H1 (cell line): ENCODE measurements around the gene KCTD20. TPM values are rescaled to one million over a fixed set of nuclear protein-coding genes. Genes with fewer than 3 reads are reported as not detected.

Experiments used
- CTCF ChIA-PET: fragments of 300-600 bp; sonication (Branson Sonifier 250); formaldehyde crosslinking; loops from one replicate; lab custom pipeline; 2021; ENCODE audit not compliant: partially characterized antibody; lab: Charles Lee
- POLR2A ChIA-PET: fragments of 300-600 bp; sonication (Branson Sonifier 250); formaldehyde crosslinking; loops from one replicate; lab custom pipeline; 2021; ENCODE audit warnings: inconsistent platforms; ENCODE audit not compliant: partially characterized antibody; lab: Charles Lee
- DNase-seq, 2 experiments: peaks; one replicate each; pipeline versions ENCODE4 v3.0.0 to v3.0.0-alpha.2; 2010 to 2022; ENCODE audit warnings: low spot score in 2 of 2, low read depth in 1 of 2, mixed read lengths in 1 of 2
- FAIRE-seq: peaks from 2 replicates; lab custom pipeline; 2011; peaks lifted over from hg19 to GRCh38; lab: Jason Lieb, UNC
- H2AFZ ChIP-seq: 2 replicates; pipeline ENCODE4 v1.8.1; 2012; ENCODE audit warnings: low read length, inconsistent platforms
- H2AK5ac ChIP-seq: 2 replicates; pipeline ENCODE4 v1.6.1; 2013; ENCODE audit warnings: low read depth, low read length
- H2BK120ac ChIP-seq: replicated peaks from 2 replicates; pipeline ENCODE3; 2013; ENCODE audit warnings: low read depth, low read length, inconsistent platforms
- H2BK12ac ChIP-seq: 2 replicates; pipeline ENCODE4 v1.6.1; 2013; ENCODE audit warnings: low read depth, low read length
- H2BK15ac ChIP-seq: 2 replicates; pipeline ENCODE4 v1.6.1; 2013; ENCODE audit warnings: low read length
- H2BK20ac ChIP-seq: 2 replicates; pipeline ENCODE4 v1.6.1; 2013; ENCODE audit warnings: low read length
- H2BK5ac ChIP-seq: 2 replicates; pipeline ENCODE4 v1.6.1; 2013; ENCODE audit warnings: low read depth, low read length
- H3K14ac ChIP-seq: 2 replicates; pipeline ENCODE4 v1.6.1; 2013; ENCODE audit warnings: inconsistent platforms; ENCODE audit not compliant: insufficient read length
- H3K18ac ChIP-seq: 2 replicates; pipeline ENCODE4 v1.6.1; 2013; ENCODE audit warnings: low read length; ENCODE audit errors: extremely low read depth
- H3K23ac ChIP-seq: 2 replicates; pipeline ENCODE4 v1.6.1; 2013; ENCODE audit warnings: inconsistent platforms; ENCODE audit not compliant: insufficient read length
- H3K23me2 ChIP-seq: 2 replicates; pipeline ENCODE4 v1.6.1; 2013; ENCODE audit warnings: low read depth, low read length
- H3K27ac ChIP-seq: 2 replicates; pipeline ENCODE4 v1.6.1; 2011; ENCODE audit warnings: low read depth, low read length, inconsistent platforms
- H3K27me3 ChIP-seq, 4 experiments: replicated peaks in 1 of 4; 1 replicate in 1 of 4; 2 replicates in 3 of 4; pipeline versions ENCODE4 v1.6.1 to v1.8.1; 2011 to 2013; ENCODE audit warnings: low read length in 3 of 4, mild to moderate bottlenecking in 3 of 4, inconsistent platforms in 2 of 4, mixed read lengths in 2 of 4, moderate library complexity in 1 of 4; ENCODE audit not compliant: control insufficient read depth in 3 of 4, insufficient read depth in 3 of 4; ENCODE audit errors: extremely low read depth in 1 of 4
- H3K36me3 ChIP-seq, 4 experiments: 2 replicates each; pipeline versions ENCODE4 v1.6.1 to v1.8.1; 2011 to 2013; ENCODE audit warnings: mild to moderate bottlenecking in 4 of 4, low read length in 3 of 4, moderate library complexity in 2 of 4, control low read depth in 1 of 4, inconsistent platforms in 1 of 4; ENCODE audit not compliant: insufficient read depth in 4 of 4, control insufficient read depth in 2 of 4
- H3K4ac ChIP-seq: replicated peaks from 2 replicates; pipeline ENCODE3; 2013; ENCODE audit warnings: low read length, low read depth, mixed read lengths, inconsistent platforms; ENCODE audit not compliant: insufficient read length
- H3K4me1 ChIP-seq, 4 experiments: replicated peaks in 1 of 4; 1 replicate in 1 of 4; 2 replicates in 3 of 4; pipeline versions ENCODE4 v1.6.1 to v1.8.1; 2011 to 2013; ENCODE audit warnings: low read length in 3 of 4, inconsistent platforms in 2 of 4, mixed read lengths in 1 of 4; ENCODE audit not compliant: insufficient read depth in 4 of 4, control insufficient read depth in 3 of 4
- H3K4me2 ChIP-seq, 2 experiments: 2 replicates each; pipeline versions ENCODE4 v1.6.1 to v1.8.1; 2011 to 2013; ENCODE audit warnings: low read depth in 2 of 2, low read length in 2 of 2, control low read depth in 1 of 2, inconsistent platforms in 1 of 2, mild to moderate bottlenecking in 1 of 2; ENCODE audit not compliant: insufficient read depth in 1 of 2
- H3K4me3 ChIP-seq, 4 experiments: fragments of 200-600, 300-600 bp in 1 of 4; sonication (generic), shearing (Covaris generic), sonication (Bioruptor Twin) in 1 of 4; 2 replicates each; pipeline versions ENCODE4 v1.5.1 to v1.8.1; 2011 to 2016; ENCODE audit warnings: low read length in 4 of 4, low read depth in 3 of 4, control low read depth in 2 of 4, inconsistent platforms in 2 of 4, mild to moderate bottlenecking in 2 of 4, mixed read lengths in 1 of 4, moderate library complexity in 1 of 4; ENCODE audit not compliant: insufficient read depth in 2 of 4; ENCODE audit errors: extremely low read depth in 1 of 4
- H3K56ac ChIP-seq: replicated peaks from 2 replicates; pipeline ENCODE3; 2013; ENCODE audit warnings: low read depth, mild to moderate bottlenecking, mixed read lengths, low read length, inconsistent platforms; ENCODE audit not compliant: insufficient read length
- H3K79me1 ChIP-seq: 2 replicates; pipeline ENCODE4 v1.6.1; 2013; ENCODE audit warnings: low read depth, low read length, control low read depth
- H3K79me2 ChIP-seq, 2 experiments: 2 replicates each; pipeline versions ENCODE4 v1.6.1 to v1.8.1; 2012 to 2013; ENCODE audit warnings: low read length in 2 of 2, mild to moderate bottlenecking in 2 of 2, inconsistent platforms in 1 of 2; ENCODE audit not compliant: insufficient read depth in 2 of 2, control insufficient read depth in 1 of 2
- H3K9ac ChIP-seq, 4 experiments: replicated peaks in 1 of 4; 1 replicate in 1 of 4; 2 replicates in 3 of 4; pipeline versions ENCODE4 v1.6.1 to v1.8.1; 2011 to 2013; ENCODE audit warnings: low read depth in 3 of 4, low read length in 3 of 4, control low read depth in 2 of 4, mild to moderate bottlenecking in 2 of 4, moderate library complexity in 2 of 4, inconsistent platforms in 1 of 4; ENCODE audit errors: extremely low read depth in 1 of 4
- H3K9me3 ChIP-seq, 2 experiments: 2 replicates each; pipeline versions ENCODE4 v1.6.1 to v1.8.1; 2012 to 2013; ENCODE audit warnings: mild to moderate bottlenecking in 2 of 2, moderate library complexity in 2 of 2, control low read depth in 1 of 2, inconsistent platforms in 1 of 2, low read depth in 1 of 2, low read length in 1 of 2, mixed read lengths in 1 of 2; ENCODE audit not compliant: insufficient read depth in 2 of 2
- H4K20me1 ChIP-seq, 2 experiments: replicated peaks in 1 of 2; 2 replicates each; pipeline versions ENCODE3 to v1.8.1; 2011 to 2013; ENCODE audit warnings: inconsistent platforms in 2 of 2, low read length in 2 of 2, mild to moderate bottlenecking in 1 of 2; ENCODE audit not compliant: insufficient read depth in 2 of 2, control insufficient read depth in 1 of 2
- H4K5ac ChIP-seq: 2 replicates; pipeline ENCODE4 v1.6.1; 2013; ENCODE audit warnings: low read length, low read depth, mixed read lengths, inconsistent platforms; ENCODE audit not compliant: insufficient read length
- H4K8ac ChIP-seq: 2 replicates; pipeline ENCODE4 v1.8.0; 2013; ENCODE audit warnings: mild to moderate bottlenecking, moderate library complexity, low read length, inconsistent platforms; ENCODE audit not compliant: insufficient read depth; ENCODE audit errors: extremely low read depth
- H4K91ac ChIP-seq: replicated peaks from 2 replicates; pipeline ENCODE3; 2013; ENCODE audit warnings: low read length, mixed read lengths, inconsistent platforms; ENCODE audit not compliant: insufficient read length
- HDAC6 ChIP-seq: IDR thresholded peaks from one replicate; pipeline ENCODE4 v1.7.1; 2012; ENCODE audit warnings: low read depth, mild to moderate bottlenecking, inconsistent platforms, low read length, moderate library complexity
- NANOG ChIP-seq: IDR thresholded peaks from 2 replicates; pipeline ENCODE4 v1.6.1; 2011; ENCODE audit warnings: low read length, low read depth, mild to moderate bottlenecking, inconsistent platforms; ENCODE audit not compliant: insufficient read depth, poor library complexity, severe bottlenecking
- SAP30 ChIP-seq: fragments of 300-600 bp; sonication (generic); IDR thresholded peaks from 2 replicates; pipeline ENCODE4 v1.7.1; 2012; ENCODE audit warnings: low read length, moderate library complexity, mild to moderate bottlenecking, inconsistent platforms; ENCODE audit not compliant: insufficient read depth, insufficient replicate concordance
- SRF ChIP-seq: IDR thresholded peaks from 2 replicates; pipeline ENCODE4 v1.6.1; 2011; ENCODE audit warnings: mild to moderate bottlenecking, low read depth, low read length, moderate library complexity
- ZNF274 ChIP-seq: IDR thresholded peaks from 2 replicates; pipeline ENCODE4 v1.7.0; 2012; ENCODE audit warnings: low read length, borderline replicate concordance; ENCODE audit errors: extremely low read depth
- WGBS, 2 experiments: shearing (Covaris generic) in 1 of 2; methylation state at CpG; one replicate each; pipeline versions ENCODE4 v1.1.6 to v1.1.7; 2013 to 2015; ENCODE audit warnings: low lambda C conversion rate in 2 of 2, mixed read lengths in 2 of 2, inconsistent platforms in 1 of 2, low coverage in 1 of 2, missing lambda C conversion rate in 1 of 2; ENCODE audit not compliant: insufficient replicate concordance in 2 of 2, insufficient coverage in 1 of 2, insufficient read length in 1 of 2; ENCODE audit errors: extremely low coverage in 1 of 2, missing lambda C conversion rate in 1 of 2; 5-methylcytosine and 5-hydroxymethylcytosine counted together
- polyA plus RNA-seq, 7 experiments: library from polyadenylated mRNA; depleted of rRNA in 3 of 7; stranded (reverse) in 5 of 7; unstranded in 2 of 7; fragments of >200 nt in 5 of 7; fragments of 200-250 nt in 2 of 7; gene quantifications; 1 replicate in 5 of 7; 2 replicates in 1 of 7; 4 replicates in 1 of 7; pipeline versions ENCODE4 v1.2.1 to v1.2.3, GENCODE V29; 2011 to 2013; ENCODE audit warnings: missing spikeins in 2 of 7, mixed read lengths in 2 of 7
- total RNA-seq: library from RNA; stranded (reverse); fragmentation: NEBNext Ultra II Directional; extraction: Animal tissue kit (Norgen Biotek cat#: 25700); gene quantifications from 2 replicates; pipeline ENCODE4 v1.2.1, GENCODE V29; 2021

Gene KCTD20
- total and polyA plus RNA-seq, 2 of the 8 experiments (the other 6 are each of a cell fraction or from before 2014, with no cell fraction given), result 10.1 to 26.2 TPM

DNA sequence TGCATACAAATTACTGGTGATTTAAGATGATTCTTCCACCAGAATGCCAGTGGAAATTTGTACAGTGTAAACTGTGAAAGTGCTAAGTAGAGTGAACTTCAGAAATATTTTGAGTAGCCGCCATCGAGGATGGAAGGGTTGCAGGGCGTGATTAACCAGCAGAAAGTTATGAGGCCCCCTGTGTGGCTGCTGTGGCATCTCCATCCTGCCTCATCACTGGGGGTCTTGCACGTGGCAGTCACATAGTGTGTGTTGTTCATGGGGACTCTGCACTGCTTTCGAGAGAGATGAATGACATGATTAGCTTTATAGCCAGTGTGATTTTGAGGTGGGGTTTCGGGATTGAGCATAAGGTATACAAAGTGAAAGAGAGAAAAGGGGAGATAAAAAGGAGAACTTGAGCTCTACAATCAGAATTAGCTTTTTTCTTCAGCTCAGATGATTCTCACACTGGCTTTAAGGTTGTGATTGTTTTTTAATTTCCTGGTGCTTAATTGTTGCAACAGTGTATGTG, 26.4 kb downstream of the KCTD20 start:
- Histone ChIP-seq H3K4me2 (no peak overlapping the region), H3K23ac (no peak overlapping the region), H3K79me1 (no peaks in the 10 kb centered on the region), H4K5ac (no peak overlapping the region), H2AFZ (no peak overlapping the region), H3K4me1 (no peaks in the 10 kb centered on the region), H4K20me1 (no peaks in the 10 kb centered on the region), H4K91ac (no peak overlapping the region), H3K36me3 (peaks cover 0 to 6% (median under 1%) of the 10 kb centered on the region in 4 experiments; a peak in 2 of 8 replicates), H3K56ac (no peak overlapping the region), H3K9me3 (no peaks in the 10 kb centered on the region), H3K79me2 (peaks cover 0 to 30% of the 10 kb centered on the region in 2 experiments; a peak in 2 of 4 replicates), H2BK15ac (no peak overlapping the region), H3K27ac (no peak overlapping the region), H2AK5ac (no peak overlapping the region), H4K8ac (no peak overlapping the region), H2BK12ac (no peak overlapping the region), H3K14ac (no peak overlapping the region), H3K4me3 (no peak overlapping the region), H3K18ac (no peak overlapping the region), H2BK5ac (no peak overlapping the region), H2BK20ac (no peak overlapping the region), H2BK120ac (no peak overlapping the region), H3K9ac (no peak overlapping the region), H3K4ac (no peak overlapping the region), H3K23me2 (no peaks in the 10 kb centered on the region), H3K27me3 (no peaks in the 10 kb centered on the region)
- FAIRE-seq (no peak), DNase-seq (peak in 1 of 2 experiments; percentile 38)
- TF ChIP-seq HDAC6 (no peak), NANOG (no peak), SAP30 (no peak), SRF (no peak), ZNF274 (no peak)
- ChIA-PET CTCF (interaction anchor here (0.5 to 1.3 kb wide), 5 partner anchors 9 to 365 kb away, joined by 3 to 5 read pairs (median 4); no protein-coding TSS in a partner anchor), POLR2A (interaction anchor here (1.1 to 1.4 kb wide), 3 partner anchors 10 to 131 kb away, joined by 3 to 6 read pairs (median 4); no protein-coding TSS in a partner anchor)
- 85% methylated on average over 6 of the region's 6 CpGs; no CpG with 5 or more reads in 1 of the 2 experiments for WGBS, 2 experiments
